PC-9 (cell line): Measurements from ENCODE around the gene EP400.

ENCODE experiments used
- EZH2 ChIP-seq: fragments of 200-600 bp; sonication (generic); IDR thresholded peaks from 2 replicates; pipeline ENCODE4 v1.8.0; 2017; ENCODE audit warnings: antibody characterized with exemption, low read depth
- TF ChIP-seq, protein P1 (sequence below): fragments of 200-600 bp; sonication (generic); conservative IDR thresholded peaks from 2 replicates; pipeline ENCODE4 v1.6.1; 2017; ENCODE audit warnings: mixed run types, antibody characterized with exemption, mild to moderate bottlenecking, moderate library complexity

DNA sequence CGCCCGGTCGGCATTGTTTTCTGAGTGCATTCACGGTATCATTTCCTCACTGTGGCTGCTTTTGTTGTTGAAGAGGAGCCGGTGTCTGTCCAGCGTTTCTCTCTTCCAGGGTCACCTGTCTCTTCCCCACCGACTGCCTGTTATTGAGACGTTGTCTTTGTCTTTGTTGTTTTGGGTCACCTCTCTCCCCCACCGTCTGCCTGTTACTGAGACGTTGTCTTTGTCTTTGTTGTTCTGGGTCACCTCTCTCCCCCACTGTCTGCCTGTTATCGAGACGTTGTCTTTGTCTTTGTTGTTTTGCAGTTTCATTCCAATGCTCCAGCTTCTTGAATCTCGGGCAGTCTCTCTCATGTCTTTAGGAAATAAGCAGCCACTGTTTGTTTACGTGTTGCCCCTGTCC, 124.5 kb downstream of the EP400 start:
- TF ChIP-seq, protein P1, sequence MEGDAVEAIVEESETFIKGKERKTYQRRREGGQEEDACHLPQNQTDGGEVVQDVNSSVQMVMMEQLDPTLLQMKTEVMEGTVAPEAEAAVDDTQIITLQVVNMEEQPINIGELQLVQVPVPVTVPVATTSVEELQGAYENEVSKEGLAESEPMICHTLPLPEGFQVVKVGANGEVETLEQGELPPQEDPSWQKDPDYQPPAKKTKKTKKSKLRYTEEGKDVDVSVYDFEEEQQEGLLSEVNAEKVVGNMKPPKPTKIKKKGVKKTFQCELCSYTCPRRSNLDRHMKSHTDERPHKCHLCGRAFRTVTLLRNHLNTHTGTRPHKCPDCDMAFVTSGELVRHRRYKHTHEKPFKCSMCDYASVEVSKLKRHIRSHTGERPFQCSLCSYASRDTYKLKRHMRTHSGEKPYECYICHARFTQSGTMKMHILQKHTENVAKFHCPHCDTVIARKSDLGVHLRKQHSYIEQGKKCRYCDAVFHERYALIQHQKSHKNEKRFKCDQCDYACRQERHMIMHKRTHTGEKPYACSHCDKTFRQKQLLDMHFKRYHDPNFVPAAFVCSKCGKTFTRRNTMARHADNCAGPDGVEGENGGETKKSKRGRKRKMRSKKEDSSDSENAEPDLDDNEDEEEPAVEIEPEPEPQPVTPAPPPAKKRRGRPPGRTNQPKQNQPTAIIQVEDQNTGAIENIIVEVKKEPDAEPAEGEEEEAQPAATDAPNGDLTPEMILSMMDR = no peak
- no peak for TF ChIP-seq EZH2
